Epithelial cell of esophagus (primary cell): ENCODE results near the gene G6PC3.

Experiments used
- DNase-seq: peaks from one replicate; pipeline ENCODE4 v3.0.0; 2010; ENCODE audit warnings: low read depth
- H3K4me3 ChIP-seq: 2 replicates; pipeline ENCODE4 v1.5.1; 2011; ENCODE audit warnings: mild to moderate bottlenecking, low read length, control low read depth
- CTCF ChIP-seq: IDR thresholded peaks from 2 replicates; pipeline ENCODE4 v1.5.1; 2011; ENCODE audit warnings: low read depth, mild to moderate bottlenecking, low read length, control low read depth, inconsistent platforms; ENCODE audit not compliant: insufficient read depth; ENCODE audit errors: missing control alignments

The G6PC3 gene

GRCh38 chr17:44084131-44084538 is 13.6 kb downstream of the G6PC3 start:
- no peak overlapping the region for H3K4me3 ChIP-seq
- peak; percentile 27 for DNase-seq
- peak; percentile 39 for TF ChIP-seq CTCF

GRCh38 chr17:44084921-44085320 is 14.4 kb downstream of the G6PC3 start:
- no peak for TF ChIP-seq CTCF
- no peak for DNase-seq
- H3K4me3 ChIP-seq: no peak overlapping the region

- H3K4me3 ChIP-seq: no peak overlapping the region
- no peak for DNase-seq
- no peak for TF ChIP-seq CTCF
These were observed 15.4 kb downstream of the G6PC3 start for GRCh38 chr17:44085908-44086307.

- peak; percentile 96 for DNase-seq
- no peak overlapping the region for H3K4me3 ChIP-seq
- no peak for TF ChIP-seq CTCF
These were observed 16.1 kb downstream of the G6PC3 start for GRCh38 chr17:44086364-44087311.

- DNase-seq: no peak
- no peak for TF ChIP-seq CTCF
- H3K4me3 ChIP-seq: no peak overlapping the region
These were observed 16.8 kb downstream of the G6PC3 start for GRCh38 chr17:44087319-44087718.

GRCh38 chr17:44088254-44088653 is 17.7 kb downstream of the G6PC3 start:
- H3K4me3 ChIP-seq: no peak overlapping the region
- DNase-seq: no peak
- TF ChIP-seq CTCF: no peak
